RWPE2 (cell line): ENCODE data around the gene DSCAML1.

ENCODE experiments used
- ATAC-seq: fragments of 200-7000 bp; cut with Tn5 transposase; 3 replicates; pipeline ENCODE4 v1.9.1; 2021; ENCODE audit warnings: low read depth
- DNase-seq: peaks from one replicate; pipeline ENCODE4 v3.0.0-alpha.2; 2020; ENCODE audit warnings: low spot score
- H3K27ac ChIP-seq: fragments of 450-650 bp; 2 replicates; pipeline ENCODE4 v1.5.1; 2017; ENCODE audit warnings: mild to moderate bottlenecking; ENCODE audit not compliant: poor library complexity, severe bottlenecking
- H3K27me3 ChIP-seq: fragments of 250-450 bp; sonication (Bioruptor Pico); 2 replicates; pipeline ENCODE4 v1.5.1; 2021; ENCODE audit warnings: mild to moderate bottlenecking, moderate library complexity; ENCODE audit not compliant: insufficient read depth, poor library complexity, severe bottlenecking
- H3K36me3 ChIP-seq: fragments of 250-450 bp; sonication (Bioruptor Pico); 2 replicates; pipeline ENCODE4 v1.5.1; 2020; ENCODE audit warnings: low read depth, mild to moderate bottlenecking, moderate library complexity
- H3K4me1 ChIP-seq: fragments of 250-450 bp; sonication (Bioruptor Pico); 2 replicates; pipeline ENCODE4 v1.5.1; 2021; ENCODE audit warnings: mild to moderate bottlenecking, moderate library complexity; ENCODE audit not compliant: insufficient read depth, poor library complexity, severe bottlenecking
- H3K4me3 ChIP-seq: fragments of 250-450 bp; sonication (Bioruptor Pico); 2 replicates; pipeline ENCODE4 v1.5.1; 2021; ENCODE audit warnings: mild to moderate bottlenecking, moderate library complexity; ENCODE audit not compliant: severe bottlenecking
- H3K9me3 ChIP-seq: fragments of 250-450 bp; sonication (Bioruptor Pico); 2 replicates; pipeline ENCODE4 v1.5.1; 2021; ENCODE audit warnings: mild to moderate bottlenecking, moderate library complexity; ENCODE audit not compliant: severe bottlenecking
- TF ChIP-seq, protein P1 (sequence below): fragments of 450-650 bp; IDR thresholded peaks from one replicate; pipeline ENCODE4 v1.5.1; 2017; ENCODE audit warnings: mild to moderate bottlenecking, moderate library complexity; ENCODE audit not compliant: poor library complexity, severe bottlenecking

The DSCAML1 gene

DNA sequence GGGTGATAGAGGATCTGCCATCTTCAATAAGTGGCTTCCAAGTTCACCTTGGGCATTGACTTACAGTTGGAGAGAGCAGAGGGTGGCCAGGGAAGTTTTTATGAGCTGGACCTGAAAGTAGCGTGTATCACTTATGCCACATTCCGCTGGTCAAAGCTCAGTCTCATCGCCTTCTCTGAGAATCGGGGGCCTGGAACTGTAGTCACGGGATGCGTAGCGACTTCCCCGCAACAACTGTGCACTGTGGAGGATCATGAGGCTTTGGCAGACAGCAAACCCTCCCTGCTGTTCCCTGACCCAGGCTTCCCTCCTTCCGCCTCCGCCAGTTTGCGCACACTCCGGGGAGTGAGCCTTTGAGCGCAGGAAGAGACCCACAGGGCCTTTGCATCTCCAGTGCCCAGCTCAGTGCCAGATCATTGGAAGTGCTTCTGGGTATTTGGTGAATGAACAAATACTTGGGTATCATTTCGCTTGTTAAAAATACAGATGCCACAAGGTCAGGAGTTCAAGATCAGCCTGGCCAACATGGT, 373.9 kb downstream of the DSCAML1 start:
- no peak overlapping the region for H3K27ac ChIP-seq
- ATAC-seq (no peak), DNase-seq (no peak)
- no peaks in the 10 kb centered on the region for H3K4me1 ChIP-seq
- TF ChIP-seq, protein P1, sequence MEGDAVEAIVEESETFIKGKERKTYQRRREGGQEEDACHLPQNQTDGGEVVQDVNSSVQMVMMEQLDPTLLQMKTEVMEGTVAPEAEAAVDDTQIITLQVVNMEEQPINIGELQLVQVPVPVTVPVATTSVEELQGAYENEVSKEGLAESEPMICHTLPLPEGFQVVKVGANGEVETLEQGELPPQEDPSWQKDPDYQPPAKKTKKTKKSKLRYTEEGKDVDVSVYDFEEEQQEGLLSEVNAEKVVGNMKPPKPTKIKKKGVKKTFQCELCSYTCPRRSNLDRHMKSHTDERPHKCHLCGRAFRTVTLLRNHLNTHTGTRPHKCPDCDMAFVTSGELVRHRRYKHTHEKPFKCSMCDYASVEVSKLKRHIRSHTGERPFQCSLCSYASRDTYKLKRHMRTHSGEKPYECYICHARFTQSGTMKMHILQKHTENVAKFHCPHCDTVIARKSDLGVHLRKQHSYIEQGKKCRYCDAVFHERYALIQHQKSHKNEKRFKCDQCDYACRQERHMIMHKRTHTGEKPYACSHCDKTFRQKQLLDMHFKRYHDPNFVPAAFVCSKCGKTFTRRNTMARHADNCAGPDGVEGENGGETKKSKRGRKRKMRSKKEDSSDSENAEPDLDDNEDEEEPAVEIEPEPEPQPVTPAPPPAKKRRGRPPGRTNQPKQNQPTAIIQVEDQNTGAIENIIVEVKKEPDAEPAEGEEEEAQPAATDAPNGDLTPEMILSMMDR: no peak
- no peaks in the 10 kb centered on the region for H3K36me3 ChIP-seq
- no peak overlapping the region for H3K4me3 ChIP-seq
- H3K27me3 ChIP-seq: no peaks in the 10 kb centered on the region
- no peaks in the 10 kb centered on the region for H3K9me3 ChIP-seq

- H3K9me3 ChIP-seq: no peaks in the 10 kb centered on the region
- no peaks in the 10 kb centered on the region for H3K4me1 ChIP-seq
- no peak overlapping the region for H3K27ac ChIP-seq
- no peak overlapping the region for H3K4me3 ChIP-seq
- ATAC-seq: no peak
- DNase-seq: no peak
- H3K36me3 ChIP-seq: no peaks in the 10 kb centered on the region
- no peaks in the 10 kb centered on the region for H3K27me3 ChIP-seq
- TF ChIP-seq, protein P1: no peak
Observed at GRCh38 chr11:117421476-117421875, 375.5 kb downstream of the DSCAML1 start.

- no peak for ATAC-seq
- no peaks in the 10 kb centered on the region for H3K36me3 ChIP-seq
Observed at GRCh38 chr11:117421041-117421440, 376.0 kb downstream of the DSCAML1 start.

DNA sequence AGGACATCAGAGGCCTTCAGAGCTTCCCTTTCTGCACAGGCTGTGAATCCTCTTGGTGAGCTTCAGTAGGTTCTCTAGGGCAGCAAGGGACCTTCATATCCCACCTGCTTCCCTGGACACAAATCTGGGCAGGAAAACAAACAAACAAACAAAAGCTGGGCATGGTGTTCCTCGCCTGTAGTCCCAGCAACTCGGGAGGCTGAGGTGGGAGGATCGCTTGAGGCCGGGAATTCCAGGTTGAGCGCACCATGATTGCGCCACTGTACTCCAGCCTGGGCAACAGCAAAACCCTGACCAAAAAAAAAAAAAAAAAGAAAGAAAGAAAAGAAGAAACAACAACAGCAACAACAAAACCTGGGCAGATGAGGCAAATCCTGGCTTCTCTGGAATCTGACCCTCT, 376.4 kb downstream of the DSCAML1 start:
- ATAC-seq (no peak), DNase-seq (no peak)
- H3K27me3 ChIP-seq: no peaks in the 10 kb centered on the region
- no peaks in the 10 kb centered on the region for H3K9me3 ChIP-seq
- no peaks in the 10 kb centered on the region for H3K4me1 ChIP-seq
- no peaks in the 10 kb centered on the region for H3K36me3 ChIP-seq
- H3K4me3 ChIP-seq: no peak overlapping the region
- TF ChIP-seq, protein P1: no peak
- no peak overlapping the region for H3K27ac ChIP-seq

More at GRCh38 chr11:117421041-117421440, 376.0 kb downstream of the DSCAML1 start:
- no peaks in the 10 kb centered on the region for H3K27me3 ChIP-seq
- H3K4me1 ChIP-seq: no peaks in the 10 kb centered on the region
- no peak overlapping the region for H3K4me3 ChIP-seq
- H3K9me3 ChIP-seq: no peaks in the 10 kb centered on the region
- no peak overlapping the region for H3K27ac ChIP-seq
- no peak for DNase-seq
- TF ChIP-seq, protein P1: no peak

GRCh38 chr11:117420143-117420485, 376.9 kb downstream of the DSCAML1 start:
- Histone ChIP-seq H3K4me1 (no peaks in the 10 kb centered on the region), H3K27ac (no peak overlapping the region), H3K9me3 (no peaks in the 10 kb centered on the region), H3K4me3 (no peak overlapping the region), H3K27me3 (no peaks in the 10 kb centered on the region), H3K36me3 (no peaks in the 10 kb centered on the region)
- ATAC-seq: no peak
- DNase-seq: no peak
- TF ChIP-seq, protein P1: no peak
